GM10847 (cell line): Measurements from ENCODE around the gene PTPRT.

ENCODE experiments used
- POLR2A ChIP-seq: IDR thresholded peaks from 2 replicates; pipeline ENCODE4 v1.6.1; 2011; ENCODE audit not compliant: insufficient read length; ENCODE audit errors: extremely low read depth

PTPRT gene

DNA sequence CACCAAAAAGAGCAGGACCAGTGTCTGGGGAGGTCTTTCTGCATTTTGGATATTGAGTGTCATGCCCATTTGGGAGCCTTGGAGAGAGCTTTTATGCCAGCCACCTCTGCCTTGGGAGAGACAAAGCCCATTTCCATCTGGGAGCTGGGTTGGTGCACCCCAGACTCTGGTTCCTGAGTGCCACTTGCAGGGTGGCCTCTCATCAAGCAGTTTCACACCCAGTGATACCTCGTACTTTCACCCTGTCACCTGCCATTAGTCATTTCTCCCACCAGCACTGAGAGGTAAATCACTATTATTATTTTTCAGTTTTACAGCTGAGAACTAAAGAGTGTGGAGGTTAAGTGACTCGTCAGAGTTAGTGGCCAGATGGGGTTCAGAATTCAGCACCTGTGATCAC, 94.7 kb downstream of the PTPRT start:
- TF ChIP-seq POLR2A = no peak

GRCh38 chr20:43092386-43093088, 97.2 kb downstream of the PTPRT start:
- no peak for TF ChIP-seq POLR2A

GRCh38 chr20:43068482-43068881, 121.2 kb downstream of the PTPRT start:
- no peak for TF ChIP-seq POLR2A

DNA sequence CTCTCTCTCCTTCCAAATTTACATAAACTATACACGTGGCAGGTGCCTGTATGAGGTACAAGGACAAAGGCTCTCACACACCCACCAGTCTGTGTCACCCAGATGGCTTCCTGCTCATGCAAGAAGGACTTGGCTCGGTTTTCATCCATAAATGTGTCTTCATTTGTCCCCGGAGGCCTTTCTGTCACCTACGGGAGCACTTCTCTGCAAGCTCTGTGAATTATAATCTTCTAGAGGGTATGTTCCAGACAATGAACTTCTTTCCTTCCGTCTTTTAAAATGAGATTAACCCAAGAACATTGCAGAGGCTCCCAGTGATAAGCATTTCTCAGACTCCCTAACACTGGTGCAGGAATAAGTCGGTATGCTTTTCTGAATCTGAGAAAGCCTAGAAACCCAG, 123.6 kb downstream of the PTPRT start:
- TF ChIP-seq POLR2A = no peak

GRCh38 chr20:43065299-43065698, 124.4 kb downstream of the PTPRT start:
- no peak for TF ChIP-seq POLR2A

- no peak for TF ChIP-seq POLR2A
Measured at GRCh38 chr20:43058077-43058476, 131.6 kb downstream of the PTPRT start.

DNA sequence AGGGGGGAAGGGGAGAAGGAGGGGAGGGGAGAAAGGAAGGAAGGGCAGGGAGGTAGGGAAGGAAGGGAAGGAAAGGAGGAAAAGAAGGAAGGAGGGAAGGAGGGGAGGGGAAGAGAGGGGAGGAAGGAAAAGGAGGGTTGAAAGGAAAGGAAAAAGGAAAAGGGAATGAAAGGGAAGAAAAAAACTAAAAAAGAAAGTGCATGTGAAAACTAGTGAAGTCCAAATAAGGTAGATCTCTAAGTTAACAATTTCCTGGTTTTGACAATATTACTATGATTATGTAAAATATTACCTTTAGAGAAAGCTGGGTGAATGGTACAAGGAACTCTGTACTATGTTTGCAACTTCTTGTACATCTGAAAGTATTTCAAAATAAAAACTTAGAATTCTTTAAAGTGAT, 132.4 kb downstream of the PTPRT start:
- no peak for TF ChIP-seq POLR2A

- no peak for TF ChIP-seq POLR2A
Measured at GRCh38 chr20:43055181-43055884, 134.4 kb downstream of the PTPRT start.

DNA sequence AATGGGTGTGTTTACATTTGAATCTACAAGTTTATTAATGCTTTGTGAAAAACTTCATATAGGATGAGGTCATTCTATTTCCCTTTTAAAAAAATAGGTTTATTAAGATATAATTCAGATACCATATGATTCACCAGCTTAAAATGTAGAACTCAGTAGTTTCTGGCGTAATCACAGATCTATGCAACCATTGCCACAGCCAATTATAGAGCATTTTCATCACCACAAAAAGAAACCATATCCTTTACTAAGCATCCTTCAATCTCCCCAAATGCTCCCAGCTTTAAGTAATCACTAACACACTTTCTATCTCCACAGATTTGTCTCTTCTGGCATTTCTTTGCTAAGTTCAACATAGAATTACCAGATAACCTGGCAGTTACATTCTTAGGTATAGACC, 137.2 kb downstream of the PTPRT start:
- no peak for TF ChIP-seq POLR2A

DNA sequence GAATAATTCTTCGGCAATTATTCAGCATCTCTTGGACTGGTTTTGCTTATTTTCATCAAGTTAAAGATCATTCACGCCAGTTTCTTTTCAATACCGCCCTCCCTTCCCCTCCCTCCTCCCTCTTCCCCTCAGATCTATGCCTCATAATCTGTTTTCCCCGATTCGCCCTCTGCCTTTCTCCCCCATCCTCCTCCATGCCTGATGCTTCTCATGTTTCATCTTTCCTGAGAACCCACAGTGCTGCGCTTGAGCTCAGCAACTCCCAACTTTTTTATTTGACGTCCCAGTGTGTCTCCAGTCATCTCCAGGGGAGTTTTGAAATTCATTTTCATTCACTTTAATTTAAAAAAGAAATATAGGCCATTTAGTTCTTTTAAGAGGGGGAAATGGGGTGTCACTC, 142.7 kb downstream of the PTPRT start:
- no peak for TF ChIP-seq POLR2A

DNA sequence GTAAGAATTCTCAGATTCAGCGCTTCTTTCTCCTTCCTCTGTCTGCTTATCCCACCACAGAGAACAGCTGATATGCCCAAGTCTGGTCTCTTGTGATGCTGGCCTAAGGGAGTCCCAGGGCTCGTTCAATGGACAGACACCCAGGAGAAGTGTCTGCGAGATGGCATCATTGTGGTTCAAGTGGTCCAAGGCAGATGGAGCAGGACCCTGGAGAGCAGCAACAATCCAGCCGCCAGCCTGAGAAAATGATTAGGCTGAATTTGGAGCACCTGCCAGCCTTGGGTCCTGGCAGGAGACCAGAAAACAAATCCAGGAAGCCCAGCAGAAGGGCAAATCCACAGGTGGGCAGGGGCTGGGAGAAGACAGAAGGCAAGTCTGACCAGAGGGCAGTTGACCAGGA, 145.8 kb downstream of the PTPRT start:
- TF ChIP-seq POLR2A = no peak

- TF ChIP-seq POLR2A = no peak
Measured at GRCh38 chr20:43040427-43040826, 149.3 kb downstream of the PTPRT start.

GRCh38 chr20:43037605-43038309, 151.9 kb downstream of the PTPRT start:
- TF ChIP-seq POLR2A = no peak

GRCh38 chr20:43034981-43035724, 154.6 kb downstream of the PTPRT start:
- TF ChIP-seq POLR2A = no peak

- TF ChIP-seq POLR2A = no peak
Measured at GRCh38 chr20:43032459-43032858, 157.2 kb downstream of the PTPRT start.
